ENCODE results near the gene QPCT.

QPCT gene

DNA sequence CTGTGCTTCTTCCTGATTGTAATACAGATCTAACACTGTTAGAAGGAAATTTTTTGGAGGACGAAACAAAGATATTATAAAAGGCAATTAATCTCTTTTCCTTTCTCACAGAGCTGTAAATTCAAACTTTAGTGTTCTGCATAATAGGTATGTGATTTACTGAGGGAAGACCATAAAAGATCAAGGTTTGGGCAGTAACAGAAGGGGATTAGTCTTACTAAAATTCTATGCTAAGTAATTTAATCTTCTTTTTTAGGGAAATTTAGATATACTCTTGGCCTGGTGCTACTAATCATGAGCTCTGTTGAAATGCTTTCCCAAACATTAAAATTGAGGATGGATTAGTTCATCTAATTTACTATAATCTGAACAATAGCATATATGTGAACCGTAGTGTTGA is 8.8 kb upstream of the QPCT start:
- H3K36me3 Mint-ChIP-seq: no peaks in the 10 kb centered on the region
- H3K9me3 Mint-ChIP-seq (ENCODE audit: low read depth): no peaks in the 10 kb centered on the region
- H3K27me3 Mint-ChIP-seq: peaks cover under 1% of the 10 kb centered on the region
- H3K4me1 Mint-ChIP-seq (ENCODE audit: low read depth): peaks cover 8% of the 10 kb centered on the region
- H3K27ac Mint-ChIP-seq: no peak overlapping the region
- no peak overlapping the region for H3K4me3 Mint-ChIP-seq

DNA sequence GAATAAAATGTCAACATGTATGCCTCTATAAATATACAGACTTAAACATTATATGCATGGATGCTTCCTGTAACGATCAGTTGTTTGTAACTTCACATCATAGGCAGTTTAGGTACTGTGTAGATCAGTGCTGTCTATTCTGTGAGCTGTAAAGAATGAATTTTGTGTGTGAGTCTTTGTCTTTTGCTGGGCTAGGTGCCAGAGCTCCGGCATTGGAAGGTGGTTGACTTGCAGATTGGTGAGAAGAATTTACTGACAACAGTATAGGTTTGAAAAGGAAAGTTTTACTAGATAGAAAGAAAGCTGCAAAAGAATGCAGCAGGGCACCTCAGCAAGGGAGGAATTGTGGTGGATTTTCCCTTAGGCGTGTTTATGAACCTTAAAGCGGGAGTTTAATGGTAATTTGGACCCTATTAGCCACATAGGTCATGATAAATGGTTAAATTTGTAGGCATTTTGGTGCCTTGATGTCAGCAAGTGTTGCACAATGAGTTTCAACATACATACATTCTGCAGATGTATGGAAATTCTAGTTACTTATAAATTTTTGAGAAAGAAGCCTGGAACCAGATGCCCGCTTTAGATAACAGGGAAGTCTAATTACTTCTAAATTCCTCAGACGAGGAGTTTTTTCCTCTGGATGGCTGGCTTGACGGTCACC is 6.7 kb upstream of the QPCT start:
- Mint-ChIP-seq H3K27me3 (no peaks in the 10 kb centered on the region), H3K36me3 (no peaks in the 10 kb centered on the region), H3K4me3 (no peak overlapping the region), H3K9me3 (ENCODE audit: low read depth) (no peaks in the 10 kb centered on the region), H3K4me1 (ENCODE audit: low read depth) (peaks cover 14% of the 10 kb centered on the region), H3K27ac (no peak overlapping the region)

DNA sequence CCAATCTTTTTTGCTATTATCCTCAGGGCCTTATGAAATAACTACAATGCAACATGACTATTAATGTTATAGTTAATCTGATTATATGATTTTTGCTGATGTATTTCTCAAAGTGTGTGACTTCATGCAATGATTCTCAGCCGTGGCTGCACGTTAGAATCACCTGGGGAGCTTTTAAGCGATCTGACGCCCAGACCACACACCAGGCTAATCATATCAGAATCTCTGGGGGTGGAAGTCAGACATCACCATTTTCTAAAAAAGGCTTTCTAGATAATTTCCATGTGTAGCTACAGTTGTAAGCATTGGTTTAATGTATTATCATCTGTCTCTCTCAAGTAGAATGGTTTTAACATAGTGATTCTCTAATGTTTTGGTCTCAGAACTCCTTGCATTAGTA is 5.5 kb upstream of the QPCT start:
- no peaks in the 10 kb centered on the region for H3K36me3 Mint-ChIP-seq
- no peak overlapping the region for H3K4me3 Mint-ChIP-seq
- no peaks in the 10 kb centered on the region for H3K27me3 Mint-ChIP-seq
- H3K27ac Mint-ChIP-seq: no peak overlapping the region
- no peaks in the 10 kb centered on the region for H3K9me3 Mint-ChIP-seq (ENCODE audit: low read depth)
- H3K4me1 Mint-ChIP-seq (ENCODE audit: low read depth): peaks cover 23% of the 10 kb centered on the region

DNA sequence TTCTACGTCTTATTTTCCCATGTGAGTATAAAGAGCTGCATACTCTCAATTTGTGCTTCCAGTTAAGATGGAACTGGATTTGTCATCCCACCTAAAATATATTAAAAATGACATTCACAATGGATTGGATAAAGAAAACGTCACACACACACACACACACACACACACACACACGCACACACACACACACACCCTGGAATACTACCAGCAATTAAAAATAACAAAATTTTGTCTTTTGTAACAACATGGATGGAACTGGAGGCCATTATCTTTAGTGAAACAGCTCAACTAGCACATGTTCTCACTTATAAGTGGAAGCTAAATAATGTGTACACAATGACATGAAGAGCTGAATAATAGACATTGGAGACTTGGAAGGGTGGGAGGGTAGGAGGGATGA is 3.8 kb upstream of the QPCT start:
- Mint-ChIP-seq H3K36me3 (no peaks in the 10 kb centered on the region), H3K9me3 (ENCODE audit: low read depth) (no peaks in the 10 kb centered on the region), H3K4me1 (ENCODE audit: low read depth) (peaks cover 34% of the 10 kb centered on the region), H3K27ac (no peak overlapping the region), H3K4me3 (no peak overlapping the region), H3K27me3 (no peaks in the 10 kb centered on the region)

DNA sequence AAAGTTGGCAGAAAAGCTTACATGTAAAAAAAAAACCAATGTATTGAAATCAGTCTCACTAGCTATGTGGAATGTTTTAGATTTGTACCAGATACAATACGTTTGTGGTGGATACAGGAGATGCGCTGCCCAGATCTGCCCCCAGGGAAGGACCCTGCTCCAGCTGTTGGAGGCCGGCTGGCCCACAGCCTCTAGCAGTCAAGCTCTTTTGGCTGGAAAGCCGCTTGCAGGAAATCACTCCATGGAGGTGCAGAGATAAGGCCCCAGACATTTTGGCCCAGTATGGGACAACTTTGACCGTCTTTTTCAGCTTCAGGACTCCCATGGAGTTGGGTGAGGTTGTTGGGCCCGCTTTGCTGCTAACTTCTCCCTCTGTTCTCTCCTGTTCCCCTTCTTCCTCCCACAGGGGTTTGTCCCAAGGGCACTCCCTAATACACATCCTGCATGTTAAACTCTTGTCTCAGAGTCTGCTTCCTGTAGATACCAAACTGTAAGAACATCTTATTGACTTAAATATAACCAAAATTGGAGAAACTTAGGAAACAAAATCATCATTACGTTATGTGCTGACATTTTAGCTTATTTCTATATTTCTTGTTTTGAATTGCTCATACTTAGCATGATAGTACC is 1.7 kb upstream of the QPCT start:
- peaks cover 4% of the 10 kb centered on the region for H3K27me3 Mint-ChIP-seq
- H3K27ac Mint-ChIP-seq: no peak overlapping the region
- peaks cover 39% of the 10 kb centered on the region for H3K4me1 Mint-ChIP-seq (ENCODE audit: low read depth)
- no peaks in the 10 kb centered on the region for H3K36me3 Mint-ChIP-seq
- no peak overlapping the region for H3K4me3 Mint-ChIP-seq
- H3K9me3 Mint-ChIP-seq (ENCODE audit: low read depth): no peaks in the 10 kb centered on the region

DNA sequence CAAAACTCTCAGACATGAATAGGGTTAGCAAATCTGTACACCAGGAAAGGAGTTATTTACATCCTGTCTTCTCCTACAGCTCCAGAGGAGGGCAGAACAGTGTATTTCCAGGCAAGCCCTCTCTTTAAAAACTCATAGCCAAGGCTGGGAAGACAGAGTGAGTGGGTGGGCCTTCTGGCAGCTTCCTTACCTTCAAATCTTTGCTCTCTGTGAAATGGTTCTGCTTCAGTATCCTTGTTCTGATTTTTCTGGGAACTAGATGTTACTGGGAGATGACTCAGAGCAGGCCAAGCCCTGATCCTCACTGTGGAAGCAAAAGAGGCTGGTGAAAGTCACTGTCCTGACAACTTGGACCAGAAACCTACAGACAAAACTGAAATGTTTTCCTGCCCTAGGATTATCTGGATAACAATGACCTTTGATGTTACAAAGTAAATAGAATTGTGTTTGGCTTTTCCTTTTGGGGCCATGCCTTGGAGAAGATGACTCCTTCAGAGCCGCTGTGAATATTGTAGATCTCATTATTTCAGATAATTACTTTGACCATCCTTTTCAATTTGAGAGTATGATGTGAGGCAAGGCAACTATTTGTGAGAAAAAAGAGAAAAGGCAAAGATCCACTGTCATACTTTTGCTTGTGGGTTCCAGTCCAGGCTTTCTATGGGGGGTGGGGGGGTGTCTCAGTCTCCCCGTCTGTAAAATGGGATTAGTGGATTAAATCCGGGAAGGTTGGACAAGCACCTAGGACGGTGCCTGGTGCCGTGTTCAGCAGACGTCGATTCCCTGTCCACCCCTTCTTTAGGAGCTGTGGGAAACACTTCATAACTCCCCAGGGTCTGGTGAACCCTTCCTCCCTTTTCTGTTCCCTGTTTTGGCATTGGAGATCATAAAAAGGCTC is 644 bp upstream of the QPCT start:
- H3K4me3 Mint-ChIP-seq: peak overlapping the region; percentile 83
- H3K4me1 Mint-ChIP-seq (ENCODE audit: low read depth): peaks cover 39% of the 10 kb centered on the region
- H3K9me3 Mint-ChIP-seq (ENCODE audit: low read depth): no peaks in the 10 kb centered on the region
- peaks cover 4% of the 10 kb centered on the region for H3K27me3 Mint-ChIP-seq
- peak overlapping the region; percentile 8 for H3K27ac Mint-ChIP-seq
- H3K36me3 Mint-ChIP-seq: no peaks in the 10 kb centered on the region

DNA sequence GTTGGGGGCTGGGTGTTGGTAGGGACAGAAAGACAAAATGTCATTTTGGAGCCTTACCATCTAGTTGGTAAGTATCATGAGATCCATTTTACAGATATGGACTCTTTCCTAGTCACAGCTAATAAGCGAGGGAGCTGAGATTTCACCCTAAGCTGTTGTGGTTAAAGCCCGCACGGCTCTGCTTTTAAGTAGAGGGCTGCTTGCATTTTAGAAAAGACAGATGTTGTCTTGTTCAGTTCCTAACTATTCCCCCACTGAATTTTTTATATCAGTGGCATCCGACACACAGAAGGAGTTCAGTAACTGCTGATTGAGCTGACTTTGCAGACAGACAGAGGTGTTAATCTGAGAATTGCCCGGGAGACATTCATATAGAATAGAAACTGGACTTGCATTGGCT is 3.7 kb downstream of the QPCT start:
- H3K27me3 Mint-ChIP-seq: peaks cover 7% of the 10 kb centered on the region
- H3K36me3 Mint-ChIP-seq: no peaks in the 10 kb centered on the region
- no peak overlapping the region for H3K27ac Mint-ChIP-seq
- H3K9me3 Mint-ChIP-seq (ENCODE audit: low read depth): no peaks in the 10 kb centered on the region
- H3K4me1 Mint-ChIP-seq (ENCODE audit: low read depth): peaks cover 21% of the 10 kb centered on the region
- H3K4me3 Mint-ChIP-seq: no peak overlapping the region

DNA sequence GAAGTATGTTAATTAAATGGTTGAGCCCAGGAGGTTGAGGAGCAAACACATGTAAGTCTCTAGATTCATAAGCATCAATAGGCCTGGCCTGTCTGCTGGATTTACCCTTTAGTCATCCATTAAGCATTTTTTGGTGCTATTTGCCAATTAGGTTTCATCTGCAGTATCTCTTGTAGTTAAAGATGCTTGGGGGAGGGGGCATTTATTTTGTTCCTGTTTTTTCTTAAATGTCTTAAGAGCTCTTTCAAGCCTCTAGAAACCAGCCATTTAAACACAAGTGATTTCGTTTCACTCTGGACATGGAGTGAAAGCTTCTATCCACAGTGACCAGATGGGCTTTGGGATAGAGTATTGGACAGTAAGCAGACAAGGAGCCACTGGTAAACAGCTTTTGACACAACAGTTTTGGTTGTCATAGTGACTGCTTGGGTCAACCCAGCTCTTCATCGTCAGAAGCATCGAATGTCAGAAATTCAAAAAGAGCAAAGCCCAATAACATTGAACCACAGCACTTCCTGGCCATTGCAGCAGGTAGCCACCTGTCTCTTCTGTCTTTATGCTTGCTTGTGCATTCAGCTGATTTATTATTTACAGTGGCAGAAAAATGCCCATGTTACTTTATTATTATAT is 4.9 kb downstream of the QPCT start:
- no peaks in the 10 kb centered on the region for H3K36me3 Mint-ChIP-seq
- H3K9me3 Mint-ChIP-seq (ENCODE audit: low read depth): no peaks in the 10 kb centered on the region
- H3K27ac Mint-ChIP-seq: no peak overlapping the region
- no peak overlapping the region for H3K4me3 Mint-ChIP-seq
- H3K27me3 Mint-ChIP-seq: peaks cover 7% of the 10 kb centered on the region
- H3K4me1 Mint-ChIP-seq (ENCODE audit: low read depth): peaks cover 11% of the 10 kb centered on the region

DNA sequence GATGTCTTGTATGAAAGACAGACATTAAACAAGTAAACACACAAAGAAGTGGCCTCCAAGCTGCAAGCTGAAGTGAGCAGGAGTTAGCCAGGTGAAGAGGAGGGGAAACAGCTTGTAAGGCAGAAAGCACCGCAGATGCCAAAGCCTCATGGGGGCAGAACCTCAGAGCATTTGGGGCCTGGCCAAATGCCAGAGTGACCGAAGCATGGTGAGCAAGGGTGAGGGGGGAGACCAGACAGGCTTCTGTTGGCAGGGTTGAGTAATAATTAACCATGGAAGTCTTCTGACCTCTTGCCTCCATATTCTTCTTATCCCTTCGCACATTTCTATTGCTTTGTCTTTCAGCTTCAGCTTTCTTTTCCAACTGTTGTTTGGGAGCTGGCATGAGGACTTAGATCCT is 5.6 kb downstream of the QPCT start:
- no peaks in the 10 kb centered on the region for H3K36me3 Mint-ChIP-seq
- no peaks in the 10 kb centered on the region for H3K9me3 Mint-ChIP-seq (ENCODE audit: low read depth)
- H3K4me3 Mint-ChIP-seq: no peak overlapping the region
- peaks cover 7% of the 10 kb centered on the region for H3K27me3 Mint-ChIP-seq
- peaks cover 9% of the 10 kb centered on the region for H3K4me1 Mint-ChIP-seq (ENCODE audit: low read depth)
- no peak overlapping the region for H3K27ac Mint-ChIP-seq

DNA sequence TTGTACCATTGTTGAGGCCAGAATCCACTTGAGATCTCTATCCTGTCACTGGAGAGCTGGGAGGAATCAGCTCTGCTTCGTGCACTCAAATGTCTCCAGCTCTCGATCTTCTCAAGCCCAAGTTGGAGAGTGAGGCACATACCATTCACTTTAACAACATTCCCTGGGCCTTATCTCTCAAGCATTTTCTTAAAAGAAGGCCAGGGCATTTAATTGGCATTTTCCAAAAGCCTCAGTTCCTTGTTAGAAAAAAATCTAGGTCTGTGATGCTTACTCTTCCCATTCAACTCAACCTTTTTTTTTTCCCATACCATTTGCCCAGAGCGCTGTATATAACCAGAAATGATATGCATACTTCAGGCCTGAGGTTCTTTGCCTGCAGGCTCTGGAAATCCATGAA is 10.1 kb downstream of the QPCT start:
- H3K27me3 Mint-ChIP-seq: peaks cover 11% of the 10 kb centered on the region
- H3K9me3 Mint-ChIP-seq (ENCODE audit: low read depth): no peaks in the 10 kb centered on the region
- no peak overlapping the region for H3K27ac Mint-ChIP-seq
- H3K4me3 Mint-ChIP-seq: no peak overlapping the region
- no peaks in the 10 kb centered on the region for H3K36me3 Mint-ChIP-seq
- H3K4me1 Mint-ChIP-seq (ENCODE audit: low read depth): no peaks in the 10 kb centered on the region

DNA sequence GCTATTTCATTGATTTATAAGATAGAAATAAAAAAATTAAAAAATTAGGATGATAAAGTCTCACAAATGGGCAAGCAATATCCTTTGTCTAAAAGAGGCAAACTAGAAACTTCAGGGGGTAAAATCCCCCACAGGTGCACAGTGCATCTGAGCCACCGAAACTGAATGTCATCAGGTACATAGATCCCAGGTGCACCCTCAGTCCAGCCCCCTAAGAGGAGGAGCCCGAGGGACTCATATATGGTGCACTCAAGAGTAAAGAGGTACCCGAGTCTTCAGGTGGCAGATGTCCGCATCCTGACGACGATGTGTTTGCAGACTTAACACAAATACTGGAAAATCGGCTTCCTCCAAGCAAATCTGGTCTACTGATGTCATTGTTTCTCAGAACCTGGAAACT is 11.3 kb downstream of the QPCT start:
- H3K9me3 Mint-ChIP-seq (ENCODE audit: low read depth): no peaks in the 10 kb centered on the region
- no peaks in the 10 kb centered on the region for H3K36me3 Mint-ChIP-seq
- H3K4me3 Mint-ChIP-seq: no peak overlapping the region
- H3K27ac Mint-ChIP-seq: no peak overlapping the region
- no peaks in the 10 kb centered on the region for H3K4me1 Mint-ChIP-seq (ENCODE audit: low read depth)
- peaks cover 10% of the 10 kb centered on the region for H3K27me3 Mint-ChIP-seq

DNA sequence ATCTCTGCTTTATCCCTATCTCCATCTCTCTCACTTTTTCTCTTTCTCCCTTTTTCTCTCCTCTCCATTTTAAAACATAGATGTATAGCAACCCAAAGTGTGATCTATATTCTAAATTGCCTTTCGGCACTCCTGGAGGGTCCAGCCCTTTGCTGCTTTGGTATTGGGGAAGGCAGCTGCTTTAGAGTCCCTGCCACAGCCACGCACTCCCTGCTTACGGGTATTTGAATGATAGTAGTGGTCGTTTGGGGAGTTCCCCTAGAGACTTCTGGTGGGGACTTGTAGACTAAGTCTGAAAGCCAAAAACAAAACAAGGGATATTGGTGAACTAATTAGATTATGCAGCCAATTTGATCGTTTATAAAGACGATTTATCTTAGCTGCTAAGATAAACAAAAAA is 11.9 kb downstream of the QPCT start:
- Mint-ChIP-seq H3K36me3 (no peaks in the 10 kb centered on the region), H3K4me3 (no peak overlapping the region), H3K4me1 (ENCODE audit: low read depth) (no peaks in the 10 kb centered on the region), H3K9me3 (ENCODE audit: low read depth) (no peaks in the 10 kb centered on the region), H3K27me3 (peaks cover 13% of the 10 kb centered on the region), H3K27ac (no peak overlapping the region)

DNA sequence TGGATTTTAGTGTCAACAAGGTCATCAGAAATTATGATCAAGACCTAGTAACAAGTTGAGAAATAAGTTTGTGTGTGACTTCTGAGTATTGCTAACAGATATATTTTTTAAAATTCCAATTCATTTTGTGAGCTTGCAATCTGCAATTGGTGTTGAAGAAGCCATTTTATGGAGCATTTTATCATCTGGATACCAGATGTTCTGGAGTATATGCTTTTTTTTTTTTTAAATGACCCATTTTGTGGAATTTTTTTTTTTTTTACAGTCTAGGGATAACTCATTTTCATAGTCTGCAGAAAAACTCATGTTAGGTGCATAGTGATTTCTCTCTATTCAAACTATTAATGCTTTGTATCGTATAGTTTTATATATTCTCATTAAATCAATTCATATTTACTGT is 12.6 kb downstream of the QPCT start:
- Mint-ChIP-seq H3K4me1 (ENCODE audit: low read depth) (no peaks in the 10 kb centered on the region), H3K4me3 (no peak overlapping the region), H3K27me3 (peaks cover 16% of the 10 kb centered on the region)

DNA sequence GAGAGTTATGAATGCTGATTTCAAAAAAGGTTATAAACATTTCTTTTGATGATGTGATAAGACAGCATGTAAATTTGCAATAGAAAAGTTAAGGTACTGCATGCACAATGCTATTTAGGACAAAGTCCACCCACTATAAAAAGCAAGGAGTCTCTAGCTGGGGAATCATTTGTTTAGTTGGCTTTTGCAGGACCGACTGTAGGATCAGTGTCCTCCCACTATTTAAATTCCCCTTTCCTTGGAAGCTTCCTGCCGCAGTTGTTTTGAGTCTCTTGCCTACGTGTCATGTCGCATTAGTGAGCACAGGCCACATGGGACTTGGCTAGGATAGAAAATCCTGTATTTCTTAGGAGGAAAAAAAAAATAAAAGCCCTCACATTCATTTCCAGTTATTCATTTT is 13.1 kb downstream of the QPCT start:
- Mint-ChIP-seq H3K36me3 (no peaks in the 10 kb centered on the region), H3K27me3 (peaks cover 18% of the 10 kb centered on the region), H3K27ac (no peak overlapping the region), H3K4me1 (ENCODE audit: low read depth) (no peaks in the 10 kb centered on the region), H3K4me3 (no peak overlapping the region), H3K9me3 (ENCODE audit: low read depth) (no peaks in the 10 kb centered on the region)

More for the DNA sequence above, 12.6 kb downstream of the QPCT start:
- Mint-ChIP-seq H3K9me3 (ENCODE audit: low read depth) (no peaks in the 10 kb centered on the region), H3K36me3 (no peaks in the 10 kb centered on the region), H3K27ac (no peak overlapping the region)

DNA sequence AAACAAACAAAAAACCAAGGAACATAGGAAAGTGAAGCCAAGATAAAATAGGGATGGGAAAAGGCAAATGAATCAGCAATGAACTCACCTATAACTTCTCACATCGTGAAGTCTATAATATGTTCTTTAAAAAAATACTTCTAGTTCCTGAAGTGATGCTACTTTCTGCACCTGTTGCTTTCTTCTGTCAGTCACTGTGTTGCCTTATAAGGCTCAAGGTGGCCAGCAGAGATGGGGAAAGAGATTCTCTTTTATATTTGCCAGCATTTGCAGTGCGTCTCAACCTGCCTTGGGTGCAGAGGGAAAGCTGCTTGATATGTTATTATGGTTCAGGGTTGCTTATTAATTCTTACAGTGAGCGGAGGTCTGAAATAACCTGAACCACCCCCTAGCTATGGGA is 14.0 kb downstream of the QPCT start:
- H3K27ac Mint-ChIP-seq: no peak overlapping the region
- no peaks in the 10 kb centered on the region for H3K9me3 Mint-ChIP-seq (ENCODE audit: low read depth)
- H3K4me1 Mint-ChIP-seq (ENCODE audit: low read depth): no peaks in the 10 kb centered on the region
- H3K27me3 Mint-ChIP-seq: peaks cover 22% of the 10 kb centered on the region
- H3K36me3 Mint-ChIP-seq: no peaks in the 10 kb centered on the region
- H3K4me3 Mint-ChIP-seq: no peak overlapping the region

All from activated naive CD8-positive, alpha-beta T cell (primary cell).